GM18508 (cell line): ENCODE results near the gene GMDS.

Experiments used
- ATAC-seq: cut with Tn5 transposase; IDR thresholded peaks from one replicate; pipeline ENCODE4 v1.9.1; 2021; ENCODE audit warnings: moderate number of reproducible peaks; ENCODE audit not compliant: insufficient read depth, unreplicated experiment

Gene GMDS

DNA sequence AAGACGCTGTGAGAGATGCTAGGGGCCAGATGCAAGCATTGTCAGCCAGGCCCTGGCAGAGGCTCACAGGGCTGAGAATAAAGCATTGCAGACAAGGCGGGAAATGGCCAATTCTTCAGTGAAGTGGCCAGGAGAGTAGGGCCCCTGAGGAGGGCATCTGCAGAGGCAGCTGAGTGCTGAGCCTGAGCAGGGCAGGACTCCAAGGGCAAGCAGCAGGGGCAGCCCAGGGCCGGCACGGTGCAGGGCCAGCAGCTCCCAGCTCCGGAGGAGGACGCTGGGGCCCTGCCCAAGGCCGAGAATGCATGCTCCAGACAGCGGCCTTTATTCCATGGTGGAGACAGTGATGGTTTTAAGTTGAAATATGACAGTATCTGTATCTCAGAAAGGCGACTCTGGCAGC, 330.2 kb downstream of the GMDS start:
- ATAC-seq: no peak

DNA sequence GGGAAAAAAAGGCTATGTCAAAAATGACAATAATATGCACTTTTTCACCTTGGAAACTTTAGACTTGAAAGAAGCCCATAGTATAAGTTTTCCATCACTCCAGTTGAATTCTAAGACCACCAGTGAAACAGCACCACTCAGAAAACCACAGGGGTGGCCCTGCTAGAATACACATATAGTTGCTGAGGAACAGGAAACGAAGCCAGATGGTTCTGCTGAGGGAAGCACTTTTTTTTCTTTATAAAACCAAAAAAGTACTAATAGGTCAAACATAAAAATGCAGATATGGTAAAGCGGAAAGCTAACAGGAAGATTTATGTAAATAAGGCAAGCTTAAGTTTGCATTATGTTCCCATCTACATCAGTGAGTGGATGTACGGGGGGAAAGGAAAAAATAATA, 331.8 kb downstream of the GMDS start:
- no peak for ATAC-seq

DNA sequence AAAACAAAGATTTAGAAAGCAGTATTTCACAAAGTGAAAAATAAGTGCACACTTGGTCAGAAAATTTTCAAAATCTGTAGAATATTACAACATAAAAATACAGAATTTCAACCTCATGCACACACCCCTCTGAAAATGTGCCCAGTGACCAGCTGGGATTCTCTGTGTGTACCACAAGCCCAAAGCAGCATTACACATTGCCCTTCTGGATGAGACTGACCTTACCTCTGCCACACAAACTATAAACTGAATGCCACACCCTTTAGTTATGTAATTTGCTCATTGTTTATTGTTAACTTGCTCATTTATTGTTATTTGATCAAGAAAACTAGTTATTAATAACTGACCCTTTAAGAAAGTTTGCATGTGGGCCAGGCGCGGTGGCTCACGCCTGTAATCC, 332.7 kb downstream of the GMDS start:
- no peak for ATAC-seq

DNA sequence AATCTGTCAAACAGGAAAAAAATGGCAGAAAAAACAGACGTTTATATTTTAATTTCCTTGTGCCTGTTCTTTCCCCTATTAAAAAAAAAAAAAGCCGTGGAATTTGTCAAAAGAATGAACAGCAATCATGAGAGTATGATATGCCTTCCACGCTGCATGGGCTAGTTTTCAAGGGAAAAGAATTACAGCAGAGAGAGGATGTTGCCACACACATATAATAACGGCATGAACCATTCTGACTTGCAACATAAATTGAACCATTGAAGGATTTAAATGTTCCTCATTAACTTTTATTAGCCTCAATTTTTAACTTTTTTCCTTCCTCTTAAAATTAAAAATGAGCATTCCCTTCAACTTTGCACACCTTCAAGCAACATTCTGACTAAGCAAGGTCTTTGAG, 333.9 kb downstream of the GMDS start:
- no peak for ATAC-seq

DNA sequence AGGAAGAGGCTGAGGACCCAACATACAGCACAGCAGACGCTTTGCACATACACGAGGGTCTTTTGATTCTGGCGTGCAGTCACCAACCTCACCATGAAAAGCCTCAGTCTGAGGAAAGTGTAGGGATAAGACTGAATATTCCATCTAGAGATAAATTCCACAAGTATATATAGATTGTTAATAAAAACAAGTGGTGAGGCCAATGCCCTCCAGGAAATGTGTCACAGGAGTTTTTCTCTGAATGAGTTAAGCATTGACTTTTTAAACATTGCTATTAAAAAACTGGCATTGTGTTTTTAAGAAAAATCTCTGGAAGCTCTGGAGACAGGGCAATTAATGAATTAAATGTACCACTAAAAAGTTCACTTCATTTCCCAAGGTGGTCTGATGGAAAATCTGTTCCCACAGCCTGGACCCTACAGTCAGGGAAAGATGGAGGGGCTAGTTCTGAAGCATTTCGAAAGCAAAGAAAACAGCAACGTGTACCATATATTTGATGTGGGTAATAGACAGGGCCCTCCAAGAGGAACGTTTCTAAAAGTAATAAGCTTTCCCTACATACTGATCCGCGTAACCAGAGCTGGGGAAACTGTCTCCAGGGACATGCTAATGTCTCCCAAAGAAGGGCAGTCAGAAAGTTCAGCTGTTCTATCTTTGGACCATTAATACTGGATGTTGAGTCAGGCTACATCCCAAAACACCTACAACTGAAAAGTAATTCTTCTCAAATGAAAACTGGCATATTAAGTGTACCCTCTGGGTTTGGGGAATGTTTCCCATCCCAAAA, 334.6 kb downstream of the GMDS start:
- no peak for ATAC-seq

DNA sequence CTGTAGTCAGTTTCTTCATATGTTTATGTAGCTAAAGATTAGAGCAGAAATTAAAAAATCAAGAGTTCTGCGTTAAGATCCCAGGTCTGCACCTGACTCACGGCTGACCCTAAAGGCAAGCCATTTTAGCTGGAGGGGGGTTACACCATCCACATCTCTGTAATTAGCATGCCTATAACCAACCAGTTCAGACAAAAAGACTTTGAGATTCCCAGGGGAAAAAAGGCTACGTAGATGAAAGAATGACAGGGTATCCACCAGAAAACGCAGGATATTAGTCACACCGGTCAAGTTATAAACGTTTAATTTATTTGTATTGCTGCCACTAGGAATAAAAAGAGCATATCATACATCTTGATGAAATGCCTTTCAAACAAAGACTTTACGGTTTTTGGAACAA, 336.6 kb downstream of the GMDS start:
- ATAC-seq: no peak

DNA sequence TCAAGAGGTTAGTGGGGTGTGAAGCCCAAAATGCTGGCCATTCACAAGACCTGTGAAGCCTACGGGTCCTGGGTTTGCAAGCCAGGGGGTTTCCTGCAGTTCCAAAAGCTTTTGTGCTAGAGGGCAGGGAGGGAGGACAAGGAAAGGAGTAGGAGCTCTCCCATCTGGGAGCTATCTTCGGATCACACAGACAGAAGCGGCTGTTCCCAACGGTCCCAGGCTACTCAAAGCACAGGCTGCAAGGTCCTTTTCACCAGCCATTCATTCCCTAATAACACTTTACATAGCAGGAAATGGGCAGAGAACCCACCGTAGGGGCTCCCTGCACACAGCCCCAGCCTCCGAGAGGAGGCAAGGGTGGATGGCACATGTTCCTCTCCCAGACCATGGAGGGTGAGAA, 338.8 kb downstream of the GMDS start:
- ATAC-seq: no peak

DNA sequence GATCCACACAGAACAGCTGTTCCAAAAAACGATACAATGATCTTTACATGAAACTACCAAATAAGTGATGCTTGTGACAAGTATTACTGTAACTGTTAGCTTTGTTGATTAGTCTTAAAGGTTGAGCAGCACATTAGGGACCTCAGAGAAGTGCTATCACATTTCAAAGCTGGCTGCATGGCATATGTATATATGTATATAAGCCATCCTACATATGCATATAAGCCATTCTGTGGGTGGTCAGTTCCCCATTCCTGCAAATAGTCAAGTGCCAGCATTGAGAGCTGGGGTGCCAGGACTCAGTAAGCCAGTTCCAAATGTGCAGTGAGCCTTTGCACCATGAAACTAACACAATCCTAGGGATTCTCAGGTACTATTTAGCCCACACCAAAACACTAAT, 339.4 kb downstream of the GMDS start:
- no peak for ATAC-seq

DNA sequence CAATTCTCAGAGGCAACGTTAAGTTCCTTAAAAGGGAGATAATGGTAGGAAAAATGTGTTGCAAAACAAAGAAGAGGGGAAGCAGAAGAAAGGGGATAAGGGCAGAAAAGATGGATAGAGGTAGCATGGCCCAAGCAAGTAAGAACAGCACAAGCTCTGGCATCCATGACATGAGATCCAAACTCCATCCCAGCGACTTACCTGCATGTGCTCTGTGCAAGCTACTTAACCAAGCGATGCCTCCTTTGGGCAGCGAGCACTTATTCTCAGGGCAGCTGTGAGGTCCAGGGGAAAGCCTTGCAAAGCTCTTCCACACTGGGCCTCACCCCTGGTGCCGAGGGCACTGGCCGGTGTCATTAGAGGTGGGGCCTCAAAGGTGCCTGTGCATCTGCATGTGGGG, 340.5 kb downstream of the GMDS start:
- no peak for ATAC-seq

DNA sequence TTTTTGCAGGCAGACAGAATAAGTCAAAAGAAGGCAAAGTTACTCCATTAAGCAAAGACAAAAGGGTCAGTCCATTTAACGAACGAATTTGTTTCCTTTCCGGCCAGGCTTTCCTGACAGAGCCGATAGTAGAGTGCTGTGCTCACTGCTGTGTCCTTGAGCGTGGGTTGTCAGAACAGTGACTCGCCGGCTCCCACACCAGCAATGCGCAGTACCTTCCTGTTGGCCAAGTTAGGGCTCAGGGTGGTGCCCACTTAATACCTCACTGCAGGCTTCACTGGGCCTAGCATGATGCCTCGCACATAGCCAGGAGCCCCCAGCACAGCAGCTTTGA, 341.0 kb downstream of the GMDS start:
- ATAC-seq: no peak

DNA sequence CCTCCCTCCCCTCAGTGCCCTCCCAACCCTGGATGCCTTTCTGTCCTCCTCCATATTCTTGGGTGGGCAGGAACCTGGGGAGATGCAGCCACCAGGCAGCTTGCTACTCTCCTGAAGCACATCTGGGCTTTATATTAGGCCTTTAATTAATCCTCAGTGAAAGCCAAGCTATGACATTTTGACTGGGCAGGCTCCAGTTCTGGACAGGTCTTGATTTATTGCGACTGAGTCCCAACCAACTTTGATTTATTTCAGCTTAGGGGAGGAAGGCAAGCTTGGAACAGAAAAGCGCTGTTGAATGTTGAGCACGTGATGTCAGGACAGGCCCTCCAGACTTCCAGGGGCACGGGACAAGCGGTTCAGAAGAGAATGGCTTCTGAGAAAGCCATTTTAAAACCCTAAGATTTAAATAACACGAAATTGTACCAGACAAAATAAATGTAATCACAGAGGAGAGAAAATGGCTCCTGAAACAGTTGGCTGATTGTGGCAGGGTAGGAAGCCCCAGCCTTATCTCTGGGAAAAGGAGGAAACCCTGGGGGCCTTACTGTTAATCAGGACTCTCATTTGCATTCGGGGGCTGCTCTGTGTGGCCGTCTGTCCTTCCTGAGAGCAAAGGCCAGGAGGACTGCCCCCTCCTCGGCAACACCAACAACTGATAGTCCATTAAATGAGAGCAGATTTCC, 341.5 kb downstream of the GMDS start:
- ATAC-seq: no peak

DNA sequence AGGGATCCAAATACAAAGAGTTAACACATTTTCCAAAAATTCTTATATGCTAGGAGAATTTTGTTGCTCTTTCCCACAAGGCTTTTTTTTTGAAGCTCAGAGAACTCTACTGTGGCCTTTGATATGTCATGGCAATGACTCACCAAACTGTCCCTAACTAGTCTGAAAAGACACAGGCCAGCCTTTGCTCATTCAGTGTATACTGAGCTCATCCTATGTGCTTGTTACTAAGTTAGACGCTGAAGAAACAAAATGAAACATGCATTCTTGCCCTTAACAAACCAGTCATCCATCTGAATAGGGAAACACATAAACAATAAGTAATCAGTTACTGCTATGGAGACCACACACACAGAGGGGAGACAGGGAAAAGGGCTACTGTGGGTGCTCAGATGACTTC, 343.8 kb downstream of the GMDS start:
- ATAC-seq: no peak

DNA sequence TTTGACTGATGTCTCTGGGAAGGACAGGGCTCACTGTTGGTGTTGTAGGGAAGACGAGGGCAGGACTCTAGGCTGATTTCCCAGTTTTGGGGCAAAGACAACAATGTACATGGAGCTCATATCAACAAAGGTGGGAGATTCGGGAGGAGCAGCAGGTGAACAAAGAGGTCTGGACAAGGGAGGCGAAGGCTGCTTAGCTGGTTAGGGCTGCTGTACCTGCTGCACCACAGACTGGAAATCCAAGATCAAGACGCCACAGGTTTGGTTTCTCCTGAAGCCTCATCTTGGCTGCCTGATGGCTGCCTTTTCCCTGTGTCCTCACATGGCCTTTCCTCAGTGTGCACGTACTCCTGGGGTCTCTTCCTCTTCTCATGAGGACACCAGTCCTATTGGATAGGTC, 348.5 kb downstream of the GMDS start:
- ATAC-seq: no peak

DNA sequence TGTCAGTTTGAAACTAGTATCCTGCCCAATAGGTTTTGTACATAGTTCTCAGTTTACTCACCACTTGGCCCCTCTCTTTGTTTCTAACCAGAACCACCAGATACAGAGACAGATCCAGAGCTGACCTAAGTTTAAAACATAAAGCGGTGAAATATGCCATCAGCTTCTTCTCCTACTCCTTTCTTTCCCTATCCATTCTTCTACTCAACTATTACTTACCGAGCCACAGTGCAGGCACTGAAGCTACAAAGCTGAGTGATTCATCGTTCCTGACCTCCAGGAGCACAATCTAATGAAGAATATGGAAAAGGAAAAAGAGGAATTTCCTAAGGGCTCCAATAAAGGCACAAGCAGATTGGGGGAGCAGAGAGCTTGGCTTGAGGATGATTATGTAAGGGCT, 349.7 kb downstream of the GMDS start:
- no peak for ATAC-seq

DNA sequence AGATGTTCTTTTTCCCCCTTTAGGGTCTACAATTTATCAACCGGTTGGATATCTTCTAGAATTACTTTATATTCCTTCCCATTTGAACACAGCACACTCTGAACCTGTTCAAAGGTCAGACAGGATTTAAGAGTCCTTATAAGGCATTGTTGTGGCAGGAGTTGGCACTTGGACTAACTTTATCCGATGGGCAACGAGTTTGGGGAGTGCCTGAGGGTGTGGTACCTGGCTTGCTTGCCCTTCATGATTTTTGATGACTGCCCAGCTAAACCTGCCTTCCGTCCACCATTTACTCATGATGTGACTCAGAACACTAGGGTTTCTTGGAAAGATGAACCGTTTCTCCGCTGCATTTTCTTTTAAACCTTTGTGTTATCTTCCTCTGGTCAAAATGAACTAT, 350.5 kb downstream of the GMDS start:
- no peak for ATAC-seq

DNA sequence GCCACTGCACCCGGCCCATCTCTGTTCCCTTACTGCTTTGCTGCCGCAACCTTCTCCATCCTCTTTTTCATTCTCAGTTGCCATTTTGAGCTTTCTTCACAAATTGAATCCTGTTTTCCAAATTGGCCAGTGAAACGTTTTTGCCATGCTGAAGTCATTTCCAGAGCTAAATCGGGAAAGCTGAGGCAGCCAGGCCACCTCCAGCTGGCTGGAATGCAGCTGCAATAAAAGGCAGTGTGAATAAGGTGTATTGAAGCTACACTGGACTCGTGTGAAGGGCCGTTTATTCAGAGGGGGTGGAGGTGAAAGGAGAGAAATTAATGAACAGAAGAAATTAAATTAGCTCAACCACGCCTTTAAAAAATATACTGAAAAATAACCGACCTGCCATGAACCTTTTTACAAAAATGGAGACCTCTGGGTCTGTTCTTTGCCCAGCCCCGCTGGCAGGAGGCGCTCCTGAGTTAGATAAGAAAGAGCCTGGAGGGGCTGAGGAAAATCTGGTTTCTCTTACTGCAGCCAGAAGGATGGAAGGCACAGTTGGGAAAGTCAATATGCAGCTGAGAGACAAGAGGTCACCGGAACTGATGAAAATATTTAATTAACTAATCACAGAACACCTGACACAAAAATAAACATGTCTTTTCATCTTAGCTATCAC, 351.8 kb downstream of the GMDS start:
- ATAC-seq: no peak

DNA sequence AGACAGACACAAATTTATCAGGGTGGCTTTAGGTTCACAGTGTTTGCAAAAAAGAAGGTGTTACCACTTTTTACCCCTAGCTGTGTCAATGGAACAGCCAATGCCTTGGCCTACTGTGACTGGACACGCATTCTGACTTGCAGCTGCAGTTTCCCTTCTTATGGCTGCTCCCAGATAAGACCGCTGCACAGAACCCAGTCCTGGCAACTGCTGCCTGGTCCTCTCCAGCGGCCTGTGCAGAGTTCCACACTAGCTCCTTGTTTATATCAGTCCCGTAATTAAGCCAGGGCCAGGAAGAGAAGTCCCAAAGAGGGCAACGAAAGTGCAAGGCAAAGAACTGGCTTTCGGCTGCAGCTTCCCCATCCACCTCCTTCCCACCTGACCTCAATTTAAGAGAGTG, 352.7 kb downstream of the GMDS start:
- no peak for ATAC-seq

DNA sequence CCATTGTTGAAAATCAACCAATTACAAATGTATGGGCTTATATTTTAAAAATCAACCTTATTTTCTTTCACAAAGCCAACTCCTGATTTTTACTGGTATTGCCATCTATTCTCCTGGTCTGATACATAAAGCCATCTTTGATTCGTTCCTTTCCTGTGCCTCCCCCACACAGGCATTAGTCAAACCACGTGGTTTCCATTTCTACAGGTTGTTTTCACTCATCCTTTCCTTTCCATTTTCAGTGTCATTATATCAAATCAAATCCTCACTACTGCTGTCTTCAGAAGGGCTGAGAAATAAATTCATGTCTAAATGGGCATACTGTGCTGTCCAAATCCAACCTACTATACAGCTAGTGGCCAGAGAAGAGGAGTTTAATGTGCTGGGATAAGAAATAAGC, 354.4 kb downstream of the GMDS start:
- ATAC-seq: no peak

DNA sequence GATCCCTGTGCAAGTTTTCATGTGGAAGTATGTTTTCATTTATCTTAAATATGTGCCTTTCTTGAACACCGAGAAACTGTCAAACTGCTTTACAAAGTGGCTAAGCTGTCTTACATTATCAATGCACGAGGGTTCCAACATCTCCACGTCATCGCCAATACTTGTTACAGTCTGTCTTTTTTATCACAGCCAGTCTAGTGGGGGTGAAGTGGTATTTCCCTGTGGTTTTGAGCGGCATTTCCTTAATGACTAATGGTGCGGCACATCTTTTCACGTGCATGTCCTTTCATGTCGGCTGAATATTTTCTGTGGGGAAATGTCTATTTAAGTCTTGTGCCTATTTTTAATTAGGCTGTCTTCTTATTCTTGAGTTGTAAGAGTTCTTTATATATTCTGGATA, 355.3 kb downstream of the GMDS start:
- no peak for ATAC-seq

DNA sequence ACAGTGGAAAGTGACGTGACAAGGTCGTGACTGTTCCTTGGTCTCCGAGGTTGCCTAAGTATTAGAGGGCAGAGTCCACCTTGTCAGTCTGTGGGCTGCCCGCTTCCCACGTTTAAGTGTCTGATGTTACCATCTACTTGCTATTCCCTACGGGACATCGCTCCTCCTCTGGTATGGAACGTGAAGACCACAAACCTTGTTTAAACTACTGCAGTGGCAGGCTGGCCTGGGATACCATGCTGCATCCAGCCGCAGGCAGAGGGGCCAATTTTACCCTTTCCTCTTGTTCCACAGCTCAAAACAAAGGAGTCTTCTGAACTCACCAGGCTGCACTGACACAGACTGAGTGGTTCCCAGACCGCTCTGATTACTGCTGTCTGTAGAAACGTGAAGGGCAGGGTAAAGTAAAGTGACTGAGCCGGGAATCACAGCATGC, 359.8 kb downstream of the GMDS start:
- no peak for ATAC-seq

DNA sequence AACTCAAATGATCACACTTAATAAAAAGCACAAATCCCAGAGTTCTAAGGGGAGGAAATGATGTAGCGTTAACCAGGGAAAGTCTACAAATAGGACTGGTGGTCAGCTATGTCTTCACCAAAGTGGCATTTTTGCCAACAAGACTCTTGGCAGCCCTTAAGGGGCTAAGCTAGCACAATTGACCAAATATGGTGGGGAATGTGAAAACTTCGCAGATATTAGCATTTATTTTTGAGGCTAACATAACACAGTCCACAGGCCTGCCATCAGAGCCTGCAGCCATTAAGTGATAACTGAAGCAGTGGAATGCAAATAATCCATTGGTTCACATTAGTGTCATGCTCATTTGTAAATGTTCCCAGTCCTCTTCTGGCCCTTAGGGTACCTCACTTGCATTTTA, 361.1 kb downstream of the GMDS start:
- ATAC-seq: no peak

DNA sequence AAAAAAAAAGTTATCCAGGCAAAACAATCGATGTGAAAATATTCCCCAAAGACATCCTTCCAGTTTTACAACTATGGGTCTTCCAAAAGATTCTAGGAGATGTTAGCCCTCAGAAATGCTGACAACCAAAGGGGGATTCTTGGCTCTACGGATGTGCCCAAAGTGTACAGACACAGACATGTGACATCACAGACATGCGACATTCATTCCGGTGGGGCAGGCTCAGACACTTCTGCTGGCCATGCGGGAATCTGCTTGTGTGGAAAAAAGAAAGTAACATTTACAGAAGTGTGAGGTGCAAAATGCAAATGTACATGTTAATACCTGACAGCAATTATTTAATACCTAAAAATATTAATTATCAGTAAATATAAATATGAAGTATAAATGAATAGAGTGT, 367.1 kb downstream of the GMDS start:
- no peak for ATAC-seq
